ENCODE results near the gene NBPF12.
"Not testable (repeated sequence)": the region's sequence is repeated elsewhere in the genome, so short reads cannot be mapped to it uniquely, and the experiment has no call there.

The NBPF12 gene, protein sequence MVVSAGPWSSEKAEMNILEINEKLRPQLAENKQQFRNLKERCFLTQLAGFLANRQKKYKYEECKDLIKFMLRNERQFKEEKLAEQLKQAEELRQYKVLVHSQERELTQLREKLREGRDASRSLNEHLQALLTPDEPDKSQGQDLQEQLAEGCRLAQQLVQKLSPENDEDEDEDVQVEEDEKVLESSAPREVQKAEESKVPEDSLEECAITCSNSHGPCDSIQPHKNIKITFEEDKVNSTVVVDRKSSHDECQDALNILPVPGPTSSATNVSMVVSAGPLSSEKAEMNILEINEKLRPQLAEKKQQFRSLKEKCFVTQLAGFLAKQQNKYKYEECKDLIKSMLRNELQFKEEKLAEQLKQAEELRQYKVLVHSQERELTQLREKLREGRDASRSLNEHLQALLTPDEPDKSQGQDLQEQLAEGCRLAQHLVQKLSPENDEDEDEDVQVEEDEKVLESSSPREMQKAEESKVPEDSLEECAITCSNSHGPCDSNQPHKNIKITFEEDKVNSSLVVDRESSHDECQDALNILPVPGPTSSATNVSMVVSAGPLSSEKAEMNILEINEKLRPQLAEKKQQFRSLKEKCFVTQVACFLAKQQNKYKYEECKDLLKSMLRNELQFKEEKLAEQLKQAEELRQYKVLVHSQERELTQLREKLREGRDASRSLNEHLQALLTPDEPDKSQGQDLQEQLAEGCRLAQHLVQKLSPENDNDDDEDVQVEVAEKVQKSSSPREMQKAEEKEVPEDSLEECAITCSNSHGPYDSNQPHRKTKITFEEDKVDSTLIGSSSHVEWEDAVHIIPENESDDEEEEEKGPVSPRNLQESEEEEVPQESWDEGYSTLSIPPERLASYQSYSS (N-terminal part only)

DNA sequence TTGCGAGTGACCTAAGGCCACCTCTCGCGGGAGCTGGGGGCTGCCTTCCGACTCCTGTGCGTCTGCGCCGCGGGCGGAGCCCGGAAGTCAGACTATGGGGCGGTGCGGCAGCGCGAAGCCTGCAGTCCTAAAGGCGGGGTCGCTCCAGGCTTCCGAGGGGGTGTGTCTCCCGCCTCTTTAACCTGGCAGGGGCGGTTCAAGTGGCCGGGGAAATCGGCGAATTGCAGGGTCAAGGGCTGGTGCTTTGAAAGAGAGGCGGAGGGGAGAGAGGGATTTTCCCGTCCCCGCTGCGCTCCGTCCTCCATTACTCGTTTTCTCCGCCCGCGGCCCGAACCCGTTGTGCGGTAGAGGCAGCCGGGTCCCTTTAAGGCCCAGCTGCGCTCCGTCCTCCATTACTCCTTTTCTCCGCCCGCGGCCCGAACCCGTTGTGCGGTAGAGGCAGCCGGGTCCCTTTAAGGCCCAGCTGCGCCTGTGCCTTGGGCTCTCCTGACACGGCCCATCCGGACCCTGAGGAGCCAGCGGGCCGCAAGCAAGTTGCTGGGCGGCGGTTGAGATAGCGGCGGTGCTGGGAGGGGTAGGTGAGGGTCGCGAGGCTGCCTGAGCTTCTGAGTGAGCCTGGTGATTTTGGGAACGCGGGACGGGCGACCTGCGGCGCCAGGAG is at the start of gene NBPF12:
Gene NBPF12, plus strand, starts transcription at position 83 of the 661 bp plus-strand sequence. CDS start 21,820 bp downstream, outside the sequence.
- DNase-seq = peak; percentile 44

DNA sequence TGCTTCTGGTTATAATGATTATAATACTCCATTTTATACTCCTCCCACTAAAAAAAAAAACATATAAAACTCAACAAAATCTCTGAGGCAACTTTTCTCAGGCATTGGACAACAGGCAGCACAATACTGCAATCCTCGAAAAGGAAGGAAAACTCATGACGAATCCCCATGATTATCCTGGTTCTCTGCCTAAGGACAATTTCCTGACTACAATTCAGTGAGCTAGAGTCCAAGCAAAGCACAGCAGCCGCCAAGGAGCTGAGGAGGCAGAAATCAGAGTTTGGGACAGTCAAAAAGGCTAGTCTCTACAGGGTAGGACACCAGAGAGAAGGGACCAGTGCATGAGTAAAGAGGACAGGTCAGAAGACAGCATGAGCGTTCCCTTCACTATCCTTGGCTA is 46.8 kb upstream of the NBPF12 start:
- not testable (repeated sequence) for DNase-seq

DNA sequence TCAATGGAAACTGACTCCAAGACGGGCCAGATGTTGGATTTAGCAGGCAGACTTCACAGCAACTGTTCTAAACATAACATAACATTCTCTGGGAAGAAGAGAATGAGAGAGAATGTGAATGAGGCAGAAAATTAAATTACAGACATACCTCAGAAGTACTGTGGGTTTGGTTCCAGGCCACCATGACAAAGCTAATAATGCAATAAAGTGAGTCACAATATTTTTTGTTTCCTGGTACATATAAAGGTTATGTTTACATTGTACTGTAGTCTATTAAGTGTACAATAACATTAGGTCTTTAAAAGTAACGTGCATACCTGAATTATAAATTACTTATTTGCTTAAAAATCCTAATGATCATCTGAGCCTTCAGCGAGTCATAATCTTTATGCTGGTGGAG is 45.8 kb upstream of the NBPF12 start:
- not testable (repeated sequence) for DNase-seq

DNA sequence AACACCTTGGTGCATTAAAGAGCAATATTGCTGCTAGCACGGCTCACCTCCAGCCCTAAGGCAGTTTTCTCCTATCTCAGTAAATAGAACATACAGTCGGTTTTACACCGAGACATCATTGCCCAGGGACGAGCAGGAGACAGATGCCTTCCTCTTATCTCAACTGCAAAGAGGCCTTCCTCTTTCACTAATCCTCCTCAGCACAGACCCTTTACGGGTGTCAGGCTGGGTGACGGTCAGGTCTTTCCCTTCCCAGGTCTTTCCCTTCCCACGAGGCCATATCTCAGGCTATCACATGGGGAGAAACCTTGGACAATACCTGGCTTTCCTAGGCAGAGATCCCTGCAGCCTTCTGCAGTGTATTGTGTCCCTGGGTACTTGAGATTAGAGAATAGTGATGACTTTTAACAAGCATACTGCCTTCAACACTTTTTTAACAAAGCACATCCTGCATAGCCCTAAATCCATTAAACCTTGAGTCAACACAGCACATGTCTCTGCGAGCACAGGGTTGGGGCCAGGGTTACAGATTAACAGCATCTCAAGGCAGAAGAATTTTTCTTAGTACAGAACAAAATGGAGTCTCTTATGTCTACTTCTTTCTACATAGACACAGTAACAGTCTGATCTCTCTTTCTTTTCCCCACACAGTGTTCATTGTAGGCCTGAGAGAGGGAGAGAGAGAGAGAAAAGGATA is 30.4 kb upstream of the NBPF12 start:
- not testable (repeated sequence) for DNase-seq

DNA sequence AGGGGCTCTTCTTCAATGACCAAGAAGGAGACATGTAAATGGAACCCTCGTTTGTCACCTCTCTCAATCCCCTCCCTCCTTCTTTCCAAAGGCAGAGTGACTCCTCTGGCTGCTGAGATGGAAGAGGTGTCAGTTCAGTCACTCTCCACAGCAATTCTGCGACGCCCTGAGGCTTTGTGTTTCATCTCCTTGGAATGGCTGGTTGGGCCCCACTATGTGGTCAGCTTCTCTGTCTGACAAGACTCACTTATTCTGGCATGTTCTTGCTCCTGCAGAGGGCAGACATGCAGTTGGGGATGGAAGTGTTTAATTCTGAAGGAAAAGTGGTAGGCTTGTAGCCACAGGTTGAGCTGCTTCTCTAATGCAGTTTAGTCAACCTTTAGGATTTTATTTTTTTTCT is 25.1 kb upstream of the NBPF12 start:
- not testable (repeated sequence) for DNase-seq

DNA sequence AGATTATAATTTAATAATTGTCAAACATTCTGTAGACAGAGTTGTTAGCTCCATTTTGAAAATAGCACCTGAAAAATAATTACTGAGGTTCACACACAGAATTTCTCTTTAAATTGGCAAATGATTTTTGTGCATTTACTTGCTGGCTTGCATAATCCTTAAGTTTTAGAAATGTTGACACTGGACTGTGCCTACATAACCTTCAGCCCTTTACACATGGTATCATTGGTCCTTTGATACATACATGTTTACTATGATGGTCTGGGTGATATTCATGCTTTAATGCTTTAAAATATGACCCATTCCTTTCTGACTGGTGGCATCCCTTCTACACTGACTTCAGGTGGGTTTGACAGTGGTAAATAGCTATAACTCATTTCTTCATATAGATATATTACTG is 17.3 kb upstream of the NBPF12 start:
- not testable (repeated sequence) for DNase-seq

DNA sequence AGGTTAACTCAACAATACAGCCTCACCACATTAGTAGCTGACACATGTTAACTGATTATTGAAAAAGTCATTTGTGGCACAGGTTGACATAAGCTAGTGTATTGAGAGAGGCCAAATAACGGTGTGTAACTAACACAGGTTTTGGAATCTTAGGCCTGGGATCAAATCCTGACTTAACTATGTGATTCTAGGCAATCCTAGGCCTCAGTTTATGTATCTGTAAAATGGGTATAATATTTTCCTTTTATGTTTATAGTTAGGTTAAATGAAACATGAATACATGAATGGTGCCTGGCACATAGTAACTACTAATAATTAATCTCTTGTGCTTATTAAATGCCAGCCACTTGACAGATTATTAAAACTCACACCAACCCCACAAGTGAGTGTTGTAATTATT is 15.5 kb upstream of the NBPF12 start:
- DNase-seq = not testable (repeated sequence)

DNA sequence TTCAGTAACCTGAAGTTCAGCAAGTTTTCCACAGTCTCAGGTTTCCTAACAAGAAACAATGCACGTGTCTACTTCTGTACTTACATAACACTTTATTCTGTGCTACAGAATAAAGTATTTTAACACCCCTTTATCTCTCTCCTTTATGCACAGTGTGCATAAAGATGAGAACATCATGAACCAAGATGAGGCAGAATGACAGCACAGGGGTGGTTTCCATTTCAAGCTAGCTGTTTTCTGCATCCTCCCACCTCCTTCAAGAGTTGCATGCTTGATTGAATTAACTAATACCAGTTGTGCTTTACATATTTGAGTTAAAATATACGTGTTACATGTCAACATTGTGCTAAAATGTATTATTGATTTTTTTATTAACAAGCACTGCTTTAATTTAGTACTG is 14.0 kb upstream of the NBPF12 start:
- not testable (repeated sequence) for DNase-seq

DNA sequence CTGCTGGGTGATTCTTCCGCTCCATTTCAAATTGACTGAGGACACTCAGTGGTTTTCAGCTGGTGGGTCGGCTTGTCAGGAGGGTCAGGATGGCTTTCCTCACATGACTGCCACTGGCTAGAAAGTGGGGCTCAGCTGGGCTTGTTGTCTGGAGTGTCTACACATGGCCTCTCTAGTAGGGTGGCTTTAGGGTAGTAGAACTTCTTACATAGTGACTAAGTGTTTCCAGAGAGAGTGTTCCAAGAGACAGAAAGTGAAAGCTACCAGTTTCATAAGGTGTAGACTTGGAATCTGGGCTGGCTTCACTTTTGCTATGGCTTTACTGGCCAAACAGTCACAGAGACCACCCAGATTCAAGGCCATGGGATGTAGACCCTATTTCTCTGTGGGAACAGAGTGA is 11.7 kb upstream of the NBPF12 start:
- DNase-seq = not testable (repeated sequence)

DNA sequence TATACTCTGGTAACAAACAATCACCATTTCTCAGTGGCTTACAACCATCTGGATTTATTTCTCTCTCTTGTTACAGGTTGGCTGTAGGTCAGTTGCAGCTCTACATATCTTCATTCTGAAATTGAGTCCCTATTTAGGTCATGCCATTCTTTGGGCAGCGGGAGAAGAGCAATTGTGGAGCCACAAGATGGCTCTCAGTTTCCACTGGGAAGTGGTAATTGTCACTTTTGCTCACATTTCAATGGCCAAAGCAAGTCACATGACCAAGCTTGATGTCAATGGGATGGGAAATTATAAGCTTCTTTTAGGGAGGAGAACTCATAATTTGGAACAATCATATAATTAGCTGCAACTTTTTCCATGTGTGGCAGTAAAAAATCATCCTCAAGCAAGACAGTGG is 7.9 kb upstream of the NBPF12 start:
- DNase-seq = not testable (repeated sequence)

DNA sequence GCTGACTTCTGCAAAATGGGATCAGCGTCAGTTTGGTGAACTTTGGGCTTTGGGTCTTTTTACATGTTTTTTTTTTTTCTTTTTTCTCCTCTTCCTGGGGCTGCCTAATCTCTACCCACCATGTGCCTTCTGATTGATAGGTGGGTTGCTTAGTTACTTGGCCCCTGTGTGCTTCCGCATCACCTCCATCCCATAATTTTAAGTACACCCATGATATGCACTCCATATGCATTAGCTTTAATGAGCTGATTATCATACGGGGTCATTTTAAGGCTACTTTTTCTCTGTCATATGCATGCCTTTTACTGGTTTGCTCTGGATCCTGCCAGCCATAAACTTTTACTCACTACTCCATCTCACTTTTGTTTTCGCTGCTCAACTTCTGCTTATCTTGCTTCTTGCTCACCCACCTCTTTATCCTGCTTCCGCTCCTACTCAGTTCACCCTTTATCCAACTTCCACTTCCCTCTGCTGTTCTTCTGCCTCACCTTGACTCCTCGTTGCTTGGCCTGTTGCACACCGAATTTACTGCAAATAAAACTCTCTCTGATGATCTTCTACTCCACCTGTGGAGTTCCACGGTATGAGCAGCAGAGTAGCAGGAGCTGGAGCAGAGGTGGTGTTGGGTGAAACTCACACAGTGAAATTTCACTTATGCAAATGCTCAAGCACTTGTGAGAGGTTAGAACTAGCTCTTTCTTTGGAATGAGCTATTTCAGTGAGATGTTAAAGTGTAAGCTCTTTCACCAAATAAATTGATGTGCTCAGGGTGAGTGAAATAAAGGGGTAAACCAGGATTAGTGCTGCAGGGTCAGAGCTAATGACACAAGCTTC is 3.5 kb upstream of the NBPF12 start:
- not testable (repeated sequence) for DNase-seq

DNA sequence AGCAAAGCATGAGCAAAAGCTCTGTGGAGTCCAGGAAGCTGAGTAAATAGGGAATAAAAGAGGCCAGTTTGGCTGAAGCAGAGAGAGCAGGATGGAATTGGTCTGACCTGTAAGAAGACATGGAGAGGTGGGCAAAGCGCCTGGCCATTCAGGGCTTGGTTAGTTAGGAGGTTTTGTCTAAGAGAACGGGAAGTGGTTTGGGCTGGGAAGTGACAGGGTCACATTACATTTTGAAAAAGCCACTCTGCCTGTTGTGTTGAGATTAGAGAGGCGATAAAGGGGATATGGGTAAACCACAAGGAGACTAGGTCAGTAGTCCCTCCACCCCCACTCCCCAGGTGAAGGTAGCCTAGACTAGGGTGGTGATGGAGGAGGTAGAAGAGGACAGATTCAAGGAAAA is 662 bp upstream of the NBPF12 start:
- DNase-seq = not testable (repeated sequence)

DNA sequence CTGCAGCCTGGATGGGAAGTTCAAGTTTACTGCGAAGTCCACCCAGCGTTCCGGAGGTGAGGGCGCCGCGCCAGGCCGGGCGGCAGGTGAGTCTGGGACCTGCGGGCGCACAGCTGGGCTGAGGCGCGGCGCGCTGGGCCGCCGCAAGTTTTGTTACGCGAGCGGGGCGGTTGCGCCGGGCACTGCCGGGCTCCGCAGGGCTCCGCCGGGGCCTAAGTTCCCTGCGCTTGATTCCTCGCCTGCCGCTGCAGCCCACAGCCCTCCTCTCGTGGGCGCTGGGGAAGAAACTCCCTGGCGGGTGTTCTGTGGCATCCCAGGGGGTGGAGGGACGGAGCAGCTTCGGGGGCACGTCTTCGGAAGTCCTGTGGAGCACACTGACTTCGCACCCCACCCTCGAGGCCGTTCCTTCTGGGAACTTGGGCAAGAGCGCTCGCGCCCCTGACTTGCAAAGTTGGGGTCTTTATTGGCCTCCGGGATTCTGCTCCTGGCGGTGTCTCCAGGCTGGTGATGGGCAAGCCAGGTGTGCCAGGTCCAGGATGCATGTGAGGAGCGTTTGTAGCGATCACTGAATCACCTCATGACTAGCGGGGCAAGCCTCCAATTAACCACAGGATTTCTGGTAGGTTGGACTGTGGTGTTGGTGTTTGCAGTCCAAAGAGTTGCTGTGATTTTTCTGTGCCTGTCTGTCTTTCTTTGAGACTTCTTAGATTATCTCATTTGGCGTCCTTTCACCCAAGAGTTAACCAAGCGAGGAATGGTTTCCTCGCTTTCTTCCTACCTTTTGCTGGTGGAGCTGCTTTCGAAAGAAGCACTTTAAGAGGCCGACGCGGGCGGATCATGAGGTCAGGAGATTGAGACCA is 1.0 kb downstream of the NBPF12 start:
- DNase-seq = not testable (repeated sequence)

DNA sequence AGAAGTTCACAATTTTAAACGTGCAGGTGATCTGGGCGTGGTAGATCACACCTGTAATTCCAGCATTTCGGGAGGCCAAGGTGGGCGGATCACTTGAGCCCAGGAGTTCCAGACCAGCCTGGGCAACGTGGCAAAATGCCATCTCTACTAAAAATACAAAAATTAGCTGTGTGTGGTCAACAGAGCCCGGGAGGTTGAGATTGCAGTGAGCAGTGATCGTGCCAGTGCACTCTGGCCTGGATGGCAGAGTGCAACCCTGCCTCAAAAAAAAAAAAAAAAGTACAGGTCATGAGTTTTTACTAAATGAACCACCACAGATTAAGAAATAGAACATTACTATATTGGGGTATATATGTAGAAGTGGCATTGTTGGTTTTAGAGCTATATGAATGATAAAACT is 2.2 kb downstream of the NBPF12 start:
- DNase-seq = not testable (repeated sequence)

DNA sequence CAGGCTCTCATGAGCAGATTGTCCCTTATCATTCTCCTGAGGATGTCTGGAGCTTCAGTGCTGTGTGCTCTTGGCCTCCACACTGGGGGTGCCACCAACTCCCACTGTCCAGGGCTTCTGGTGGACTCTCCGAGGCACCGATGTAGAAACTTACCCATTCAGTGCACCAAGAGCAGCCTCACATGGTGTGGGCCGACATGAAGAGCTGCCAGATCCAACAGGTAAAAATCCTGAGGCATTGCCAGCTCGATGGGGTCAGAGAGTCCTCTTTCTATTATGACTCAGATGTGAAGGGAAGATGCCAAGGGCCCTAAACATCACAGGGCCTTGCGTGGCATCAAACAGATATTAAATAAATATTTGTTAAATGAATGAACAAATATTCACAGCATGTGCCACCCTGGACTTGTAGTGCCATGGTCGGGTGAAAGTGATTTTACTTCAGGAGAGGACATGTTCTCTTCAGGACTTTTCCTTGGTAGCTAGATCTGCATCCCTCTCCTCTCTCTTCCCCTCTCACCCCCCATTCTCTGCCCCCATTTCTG is 5.3 kb downstream of the NBPF12 start:
- not testable (repeated sequence) for DNase-seq

DNA sequence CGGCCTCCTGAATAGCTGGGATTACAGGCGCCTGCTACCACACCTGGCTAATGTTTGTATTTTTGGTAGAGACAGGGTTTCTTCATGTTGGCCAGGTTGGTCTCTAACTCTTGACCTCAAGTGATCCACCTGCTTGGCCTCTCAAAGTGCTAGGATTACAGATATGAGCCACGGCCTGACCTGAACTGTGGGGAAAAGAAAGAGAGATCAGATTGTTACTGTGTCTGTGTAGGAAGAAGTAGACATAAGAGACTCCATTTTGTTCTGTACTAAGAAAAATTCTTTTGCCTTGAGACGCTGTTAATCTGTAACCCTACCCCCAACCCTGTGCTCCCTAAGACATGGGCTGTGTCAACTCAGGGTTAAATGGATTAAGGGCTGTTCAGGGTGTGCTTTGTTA is 10.0 kb downstream of the NBPF12 start:
- DNase-seq = not testable (repeated sequence)

DNA sequence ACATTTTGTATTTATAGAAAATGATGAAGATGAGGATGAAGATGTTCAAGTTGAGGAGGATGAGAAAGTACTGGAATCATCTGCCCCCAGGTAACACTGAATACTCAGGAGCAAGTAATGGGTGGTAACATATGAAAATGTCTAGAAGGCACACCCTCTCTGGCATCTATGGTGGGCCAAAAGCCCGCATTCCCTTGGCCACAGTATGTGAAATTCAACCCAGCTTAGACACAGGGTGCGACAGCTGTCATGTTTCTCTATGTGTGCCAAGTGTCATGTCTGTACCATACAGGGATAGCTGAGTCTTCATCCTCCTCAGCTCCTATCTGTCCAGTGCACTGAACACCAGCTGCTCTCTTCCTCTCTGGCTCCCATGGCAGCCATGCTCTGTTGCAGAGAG is 26.2 kb downstream of the NBPF12 start:
- DNase-seq = not testable (repeated sequence)

DNA sequence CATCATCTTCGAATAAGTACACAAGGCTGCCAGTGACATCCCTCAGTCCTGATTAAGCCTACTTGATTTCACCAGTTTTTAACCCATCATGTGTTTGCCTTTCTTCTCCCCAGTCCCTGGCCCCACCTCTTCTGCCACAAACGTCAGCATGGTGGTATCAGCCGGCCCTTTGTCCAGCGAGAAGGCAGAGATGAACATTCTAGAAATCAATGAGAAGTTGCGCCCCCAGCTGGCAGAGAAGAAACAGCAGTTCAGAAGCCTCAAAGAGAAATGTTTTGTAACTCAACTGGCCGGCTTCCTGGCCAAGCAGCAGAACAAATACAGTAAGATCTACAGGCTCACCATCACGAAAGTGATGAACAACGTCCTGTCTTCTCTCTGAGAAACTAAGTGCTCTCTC is 28.2 kb downstream of the NBPF12 start:
- DNase-seq = not testable (repeated sequence)

DNA sequence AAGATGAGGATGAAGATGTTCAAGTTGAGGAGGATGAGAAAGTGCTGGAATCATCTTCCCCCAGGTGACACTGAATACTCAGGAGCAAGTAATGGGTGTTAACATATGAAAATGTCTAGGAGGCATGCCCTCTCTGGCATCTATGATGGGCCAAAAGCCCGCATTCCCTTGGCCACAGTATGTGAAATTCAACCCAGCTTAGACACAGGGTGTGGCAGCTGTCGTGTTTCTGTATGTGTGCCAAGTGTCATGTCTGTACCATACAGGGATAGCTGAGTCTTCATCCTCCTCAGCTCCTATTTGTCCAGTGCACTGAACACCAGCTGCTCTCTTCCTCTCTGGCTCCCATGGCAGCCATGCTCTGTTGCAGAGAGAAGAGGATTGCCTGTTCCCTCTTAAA is 32.5 kb downstream of the NBPF12 start:
- not testable (repeated sequence) for DNase-seq

DNA sequence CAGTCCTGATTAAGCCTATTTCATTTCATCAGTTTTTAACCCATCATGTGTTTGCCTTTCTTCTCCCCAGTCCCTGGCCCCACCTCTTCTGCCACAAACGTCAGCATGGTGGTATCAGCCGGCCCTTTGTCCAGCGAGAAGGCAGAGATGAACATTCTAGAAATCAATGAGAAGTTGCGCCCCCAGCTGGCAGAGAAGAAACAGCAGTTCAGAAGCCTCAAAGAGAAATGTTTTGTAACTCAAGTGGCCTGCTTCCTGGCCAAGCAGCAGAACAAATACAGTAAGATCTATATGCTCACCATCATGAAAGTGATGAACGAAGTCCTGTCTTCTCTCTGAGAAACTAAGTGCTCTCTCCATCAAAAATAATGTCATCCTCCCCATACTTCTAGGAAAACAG is 34.6 kb downstream of the NBPF12 start:
- not testable (repeated sequence) for DNase-seq

All from NCI-H2171 (cell line).